SK-N-MC (cell line): ENCODE results near the gene PIF1.

Experiments
- EZH2 ChIP-seq: fragments of 200-600 bp; sonication (generic); IDR thresholded peaks from one replicate; pipeline ENCODE4 v1.6.1; 2017; ENCODE audit warnings: antibody characterized with exemption
- POLR2AphosphoS5 ChIP-seq: IDR thresholded peaks from 2 replicates; pipeline ENCODE4 v1.6.1; 2012; ENCODE audit warnings: mild to moderate bottlenecking, low read depth, low read length, borderline replicate concordance

GRCh38 chr15:64845831-64846595 lies 20.6 kb upstream of the PIF1 start:
- TF ChIP-seq POLR2AphosphoS5 (no peak), EZH2 (no peak)
